HG02852 (cell line): ENCODE results near the gene FKBP4.

Source experiments
- ATAC-seq: cut with Tn5 transposase; IDR thresholded peaks from one replicate; pipeline ENCODE4 v1.9.1; 2021; ENCODE audit warnings: mild to moderate bottlenecking, moderate library complexity; ENCODE audit not compliant: unreplicated experiment

FKBP4 gene

DNA sequence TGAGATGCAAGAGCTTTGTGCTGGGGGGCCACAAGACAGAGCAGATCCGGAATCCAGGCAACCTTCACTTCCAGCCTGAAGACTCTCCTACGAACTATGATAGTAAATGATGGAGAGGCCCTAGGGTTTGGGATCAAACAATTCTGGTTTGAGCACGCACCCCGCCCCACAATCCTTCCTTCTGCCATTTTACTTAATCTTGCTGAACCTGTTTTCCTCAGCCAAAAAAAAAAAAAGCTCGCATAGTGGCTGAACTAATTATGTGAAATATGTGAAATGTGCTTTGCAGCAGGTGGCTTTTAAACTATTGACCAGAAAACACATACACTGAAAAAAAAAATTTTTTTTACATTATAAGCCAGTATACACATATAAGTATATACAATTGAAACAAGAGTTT lies 17.0 kb downstream of the FKBP4 start:
- no peak for ATAC-seq

DNA sequence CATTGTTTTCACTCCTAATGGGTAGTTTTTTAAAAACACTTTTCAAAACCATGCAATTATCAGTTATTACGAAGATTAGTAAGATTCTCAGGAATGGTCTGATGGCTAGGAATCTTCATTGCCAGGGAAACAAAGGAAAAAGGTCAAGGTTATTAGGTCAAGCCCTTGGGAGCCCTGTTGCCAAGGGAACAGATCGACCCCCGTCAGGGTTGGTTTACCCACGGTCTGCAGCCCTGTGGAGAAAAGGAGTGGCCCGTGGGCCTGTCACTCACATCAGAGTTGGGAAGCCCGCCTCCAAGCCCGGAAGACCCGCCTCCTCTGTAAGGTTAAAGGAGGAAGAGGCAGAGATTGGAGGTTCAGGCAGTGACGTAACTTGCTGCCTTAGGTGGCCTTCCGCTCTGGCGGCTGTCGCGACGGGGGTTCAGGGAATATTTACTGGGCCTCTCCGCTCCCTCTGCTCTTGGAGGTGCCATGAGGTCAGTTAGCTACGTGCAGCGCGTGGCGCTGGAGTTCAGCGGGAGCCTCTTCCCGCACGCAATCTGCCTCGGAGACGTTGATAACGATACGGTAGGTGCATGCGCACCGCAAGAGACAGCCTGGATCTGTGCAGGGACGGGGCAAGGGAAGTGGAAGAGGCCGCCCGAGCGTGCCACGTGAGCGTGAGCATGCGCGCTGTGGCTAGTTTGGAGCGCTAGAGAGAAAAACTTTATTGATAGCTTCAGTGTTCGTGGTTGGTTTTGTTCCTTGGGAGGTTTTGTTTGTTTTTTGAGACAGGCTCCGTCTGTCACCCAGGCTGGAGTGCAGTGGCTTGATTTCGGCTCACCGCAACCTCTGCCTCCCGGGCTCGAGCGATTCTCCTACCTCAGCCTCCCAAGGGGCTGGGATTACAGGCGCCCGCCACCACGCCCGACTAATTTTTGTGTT lies 17.8 kb downstream of the FKBP4 start, which contains the start of gene ITFG2:
TSS of gene ITFG2 (plus strand) at position 379 of the 924 bp plus-strand sequence. CDS start at position 472, 93 bp downstream.
- ATAC-seq = peak; percentile 96

DNA sequence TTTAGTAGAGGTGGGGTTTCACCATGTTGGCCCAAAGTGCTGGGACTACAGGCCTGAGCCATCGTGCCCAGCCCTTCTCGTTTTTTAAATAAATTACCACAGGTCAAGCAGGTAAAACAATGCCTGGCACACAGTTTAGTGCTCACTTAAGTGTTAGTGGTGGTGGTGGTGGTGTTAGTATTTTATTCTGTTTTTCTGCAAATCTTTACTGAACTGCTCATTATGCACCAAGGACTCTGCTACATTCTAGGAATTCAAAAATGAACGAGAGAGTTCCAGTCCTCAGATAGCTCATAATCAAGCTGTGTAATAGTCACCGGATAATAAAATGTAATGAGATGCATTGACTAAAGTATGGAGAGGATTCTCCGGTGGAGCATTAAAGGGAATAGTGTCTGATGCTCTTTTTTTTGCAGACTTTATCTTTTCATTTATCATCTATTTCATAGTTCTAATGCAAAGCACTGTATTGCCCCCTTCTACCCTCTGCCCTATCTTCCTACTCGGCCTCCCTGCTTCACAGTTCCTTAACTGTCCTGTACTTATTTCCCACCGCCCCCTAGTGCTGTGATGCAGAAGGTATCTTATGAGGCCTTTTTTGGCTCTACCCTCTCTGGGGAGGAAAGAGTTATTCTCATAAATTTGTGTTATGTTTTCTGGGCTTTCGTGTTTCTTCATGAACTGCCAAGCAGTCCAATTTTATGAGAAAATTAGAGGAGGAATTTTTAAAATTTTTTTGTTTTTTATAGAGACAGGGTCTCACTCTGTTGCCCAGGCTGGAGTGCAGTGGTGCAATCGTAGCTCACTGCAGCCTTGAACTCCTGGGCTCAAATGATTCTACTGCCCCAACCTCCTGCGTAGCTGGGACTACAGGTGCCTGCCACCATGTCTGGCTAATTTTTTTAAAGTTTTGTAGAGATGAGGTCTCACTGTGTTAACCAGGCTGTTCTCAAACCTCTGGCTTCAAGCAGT lies 18.7 kb downstream of the FKBP4 start:
- ATAC-seq = peak; percentile 36

DNA sequence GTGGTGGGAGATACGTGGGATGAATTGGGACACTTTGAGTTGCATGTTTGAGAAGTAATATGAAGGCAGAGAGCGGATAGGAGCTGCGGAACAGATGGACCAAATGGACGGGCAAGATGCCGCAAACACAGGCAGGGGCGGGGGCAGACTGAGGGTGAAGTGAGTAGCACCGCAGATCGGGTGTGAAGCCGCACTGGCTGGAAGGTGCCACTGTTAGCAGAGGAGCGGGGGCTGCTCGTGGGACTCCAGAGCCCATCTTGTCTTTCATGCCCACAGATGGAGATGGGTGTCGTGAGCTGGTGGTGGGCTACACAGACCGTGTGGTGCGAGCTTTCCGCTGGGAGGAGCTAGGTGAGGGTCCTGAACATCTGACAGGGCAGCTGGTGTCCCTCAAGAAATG lies 25.0 kb downstream of the FKBP4 start:
- no peak for ATAC-seq

DNA sequence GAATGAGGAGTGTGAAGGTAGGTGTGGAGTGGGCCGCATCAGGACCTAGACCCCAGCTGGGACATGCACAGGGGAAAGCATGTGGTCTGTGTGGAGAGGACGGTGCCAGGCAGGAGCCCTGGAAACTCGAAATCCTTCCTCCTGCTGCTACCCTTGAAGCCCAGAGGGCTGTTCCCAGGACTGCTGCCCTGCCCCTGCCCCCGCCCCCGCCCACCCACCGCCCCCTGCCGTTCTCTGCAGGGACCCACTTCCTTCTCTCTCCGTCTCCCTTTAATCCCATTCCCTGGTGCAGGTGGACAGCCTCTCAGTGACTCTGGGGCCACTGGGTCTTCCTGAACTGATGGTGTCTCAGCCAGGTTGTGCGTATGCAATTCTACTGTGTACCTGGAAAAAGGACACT lies 25.7 kb downstream of the FKBP4 start:
- no peak for ATAC-seq

GRCh38 chr12:2823483-2823882 lies 28.7 kb downstream of the FKBP4 start:
- ATAC-seq = no peak

DNA sequence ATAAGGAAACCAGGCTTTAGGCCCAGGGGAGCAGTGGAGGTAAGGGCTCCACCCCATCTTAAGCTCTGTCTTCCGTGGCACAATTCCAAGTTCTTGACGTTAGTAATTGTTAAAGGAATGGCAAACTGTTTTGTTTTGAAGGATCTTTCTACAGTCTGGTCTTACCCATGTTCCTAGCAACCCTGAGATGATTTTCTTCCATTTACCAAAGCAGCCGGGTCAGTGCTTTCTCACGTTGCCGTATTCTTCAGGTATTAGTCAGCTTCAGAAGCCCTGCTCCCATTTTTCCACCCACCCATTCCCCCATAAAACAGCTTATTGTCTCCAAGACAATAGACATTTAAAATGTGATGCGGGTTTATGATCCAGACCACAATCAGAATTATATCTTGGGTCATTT lies 29.8 kb downstream of the FKBP4 start:
- ATAC-seq = no peak

GRCh38 chr12:2825132-2825531 lies 30.4 kb downstream of the FKBP4 start:
- ATAC-seq = no peak

- ATAC-seq = no peak
These were observed 31.3 kb downstream of the FKBP4 start for GRCh38 chr12:2826036-2826435.

DNA sequence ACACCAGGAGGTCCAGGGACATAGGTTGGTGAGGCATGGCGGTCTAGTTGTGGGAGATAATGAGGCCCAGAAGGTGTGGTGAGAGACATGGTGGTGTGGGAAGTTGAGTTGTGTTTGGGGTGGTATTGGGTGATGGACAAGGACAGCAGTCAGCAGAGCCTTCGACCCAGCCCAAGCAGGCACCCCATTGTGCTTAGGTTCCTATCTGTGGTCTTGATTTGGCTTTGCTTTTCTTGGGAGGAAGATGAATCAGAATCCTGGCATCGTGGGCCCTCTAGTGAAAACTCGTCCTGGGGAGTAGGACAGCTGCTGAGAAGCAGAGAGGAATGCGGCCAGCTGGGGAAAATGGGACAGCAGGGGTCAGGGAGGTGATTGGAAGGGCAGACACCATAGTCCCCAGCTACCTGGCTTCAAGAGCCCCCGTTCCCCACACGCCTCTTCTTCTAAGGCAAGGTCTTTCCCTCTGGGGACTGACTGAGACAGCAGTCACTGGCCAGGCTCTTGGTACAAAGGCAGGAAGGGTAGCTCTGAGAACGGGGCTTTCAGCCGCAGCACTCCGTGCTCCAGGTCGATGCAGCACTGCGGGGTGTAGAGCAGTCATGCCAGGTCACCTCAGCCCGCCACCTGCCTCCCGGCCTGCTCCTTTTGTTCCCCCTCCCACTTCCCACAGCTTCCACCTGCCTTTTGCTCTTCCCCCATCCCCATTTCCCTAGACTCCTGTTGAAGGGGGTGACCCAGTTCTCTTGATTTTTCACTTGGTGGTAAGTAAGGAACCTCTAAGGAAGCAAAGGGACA lies 32.1 kb downstream of the FKBP4 start:
- ATAC-seq = no peak

GRCh38 chr12:2829275-2829674 lies 34.5 kb downstream of the FKBP4 start:
- ATAC-seq = no peak

- no peak for ATAC-seq
These were observed 37.9 kb downstream of the FKBP4 start for GRCh38 chr12:2832550-2833127.

- no peak for ATAC-seq
These were observed 38.6 kb downstream of the FKBP4 start for GRCh38 chr12:2833327-2833726.

GRCh38 chr12:2833810-2834209 lies 39.0 kb downstream of the FKBP4 start:
- no peak for ATAC-seq

- ATAC-seq = no peak
These were observed 40.1 kb downstream of the FKBP4 start, which contains the start of gene NRIP2 for GRCh38 chr12:2834581-2835491. Gene NRIP2, minus strand, starts transcription at chr12:2835035. Its CDS starts 52 bp downstream, at chr12:2834983.

DNA sequence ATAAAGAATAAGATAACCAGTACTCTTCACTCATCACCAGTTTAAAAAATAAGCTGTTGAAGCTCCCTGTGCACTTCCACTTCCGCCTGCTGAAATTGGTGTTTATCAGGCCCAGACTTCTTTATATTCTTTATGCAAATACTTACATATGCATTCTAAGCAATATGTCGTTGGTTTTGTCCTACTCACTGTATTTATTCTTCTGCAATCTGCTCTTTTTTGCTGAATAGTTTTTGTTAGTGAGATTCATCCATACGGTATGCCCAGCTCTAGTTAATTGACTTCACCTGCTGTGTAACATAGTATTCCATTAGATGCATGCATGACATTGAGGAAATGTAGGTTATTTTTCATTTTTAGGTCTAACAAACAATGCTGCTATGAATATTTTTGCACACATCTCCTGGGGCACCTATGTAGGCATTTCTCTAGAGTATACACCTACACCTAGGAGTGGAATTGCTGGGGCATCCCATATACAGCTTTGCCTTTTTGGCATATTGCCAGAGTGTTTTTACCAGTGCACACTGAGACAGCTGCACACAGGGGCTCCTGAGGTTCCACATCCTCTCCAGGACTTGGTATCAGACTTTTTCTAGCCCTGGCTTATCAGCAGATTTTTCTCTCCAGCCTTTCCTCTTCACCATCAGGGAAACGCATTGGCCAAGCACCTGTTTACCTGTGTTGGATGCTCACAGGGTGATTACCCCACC lies 41.1 kb downstream of the FKBP4 start:
- no peak for ATAC-seq

DNA sequence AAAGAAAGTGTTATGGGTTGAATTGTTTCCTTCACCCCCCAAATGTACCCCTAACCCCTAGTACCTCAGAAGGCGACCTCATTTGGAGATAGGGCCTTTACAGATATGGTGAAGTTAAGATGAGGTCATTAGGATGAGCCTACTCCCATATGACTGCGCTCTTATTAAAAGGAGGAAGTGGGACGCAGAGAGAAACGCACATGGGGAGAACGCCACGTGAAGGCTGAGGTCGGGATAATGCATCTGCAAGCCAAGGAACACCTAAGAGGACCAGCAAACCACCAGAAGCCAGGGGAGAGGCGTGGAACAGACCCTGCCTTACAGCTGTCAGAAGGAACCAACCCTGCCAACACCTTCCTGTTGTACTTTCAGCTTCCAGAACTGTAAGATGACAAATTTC lies 41.8 kb downstream of the FKBP4 start:
- no peak for ATAC-seq

GRCh38 chr12:2841056-2841650 lies 46.4 kb downstream of the FKBP4 start:
- no peak for ATAC-seq
